ENCODE results near the gene NLGN1. TPM values are rescaled to one million over a fixed set of nuclear protein-coding genes. Genes with fewer than 3 reads are reported as not detected.

Gene NLGN1
- total and polyA plus RNA-seq, 4 experiments from 2014 or later, result not detected

GRCh38 chr3:173734895-173735294 lies 337.4 kb downstream of the NLGN1 start:
- H3K36me3 ChIP-seq (ENCODE audit: insufficient read depth, low read length), result no peaks in the 10 kb centered on the region
- Mint-ChIP-seq H3K9me3 (peaks cover 0 to 5% (median 0%) of the 10 kb centered on the region in 8 donors), H3K27me3 (no peaks in the 10 kb centered on the region), H3K27ac (no peak overlapping the region), H3K36me3 (no peaks in the 10 kb centered on the region), H3K4me1 (no peaks in the 10 kb centered on the region), H3K4me3 (no peak overlapping the region)
- H3K9me3 ChIP-seq (ENCODE audit: control insufficient read depth in 1 of 2, low read length in 2 of 2), result no peaks in the 10 kb centered on the region
- no peak overlapping the region for H3K27ac ChIP-seq (ENCODE audit: low read depth, low read length)
- no peaks in the 10 kb centered on the region for H3K27me3 ChIP-seq (ENCODE audit: insufficient read depth, low read length)
- intact Hi-C loops (cut with micrococcal nuclease), result no loop called here
- H3K4me3 ChIP-seq (ENCODE audit: low read length in 2 of 2), result no peak overlapping the region
- ChIA-PET CTCF (ENCODE audit: partially characterized antibody) (interaction anchor here (0.7 kb wide), 1 partner anchor 1439 kb away, joined by 5 read pairs; no protein-coding TSS in a partner anchor), POLR2A (ENCODE audit: partially characterized antibody) (no interaction called here)
- H3K4me1 ChIP-seq (ENCODE audit: insufficient read depth, low read length), result no peaks in the 10 kb centered on the region
- DNase-seq, result no peak

- peaks cover 0 to 5% (median 0%) of the 10 kb centered on the region in 8 donors for H3K9me3 Mint-ChIP-seq
- no peak overlapping the region for H3K4me3 ChIP-seq (ENCODE audit: low read length in 2 of 2)
- H3K27me3 Mint-ChIP-seq, result no peaks in the 10 kb centered on the region
- no peaks in the 10 kb centered on the region for H3K9me3 ChIP-seq (ENCODE audit: control insufficient read depth in 1 of 2, low read length in 2 of 2)
- H3K36me3 Mint-ChIP-seq, result no peaks in the 10 kb centered on the region
- no peak for DNase-seq
- no peaks in the 10 kb centered on the region for H3K27me3 ChIP-seq (ENCODE audit: insufficient read depth, low read length)
- H3K4me1 Mint-ChIP-seq, result no peaks in the 10 kb centered on the region
- ChIA-PET POLR2A (ENCODE audit: partially characterized antibody) (no interaction called here), CTCF (ENCODE audit: partially characterized antibody) (no interaction called here)
- intact Hi-C loops (cut with micrococcal nuclease), result no loop called here
- no peak overlapping the region for H3K27ac ChIP-seq (ENCODE audit: low read depth, low read length)
- no peak overlapping the region for H3K27ac Mint-ChIP-seq
- H3K4me1 ChIP-seq (ENCODE audit: insufficient read depth, low read length), result no peaks in the 10 kb centered on the region
- H3K4me3 Mint-ChIP-seq, result no peak overlapping the region
- no peaks in the 10 kb centered on the region for H3K36me3 ChIP-seq (ENCODE audit: insufficient read depth, low read length)
These were observed 338.3 kb downstream of the NLGN1 start for GRCh38 chr3:173735841-173736240.

GRCh38 chr3:173737167-173737808 lies 339.7 kb downstream of the NLGN1 start:
- no peak overlapping the region for H3K4me3 ChIP-seq (ENCODE audit: low read length in 2 of 2)
- H3K4me1 ChIP-seq (ENCODE audit: insufficient read depth, low read length), result no peaks in the 10 kb centered on the region
- no peak overlapping the region for H3K27ac ChIP-seq (ENCODE audit: low read depth, low read length)
- ChIA-PET CTCF (ENCODE audit: partially characterized antibody) (no interaction called here), POLR2A (ENCODE audit: partially characterized antibody) (no interaction called here)
- Mint-ChIP-seq H3K9me3 (peaks cover 0 to 5% (median 2%) of the 10 kb centered on the region in 8 donors), H3K27me3 (no peaks in the 10 kb centered on the region), H3K36me3 (no peaks in the 10 kb centered on the region), H3K4me1 (no peaks in the 10 kb centered on the region), H3K4me3 (no peak overlapping the region), H3K27ac (no peak overlapping the region)
- intact Hi-C loops (cut with micrococcal nuclease), result no loop called here
- H3K36me3 ChIP-seq (ENCODE audit: insufficient read depth, low read length), result no peaks in the 10 kb centered on the region
- H3K9me3 ChIP-seq (ENCODE audit: control insufficient read depth in 1 of 2, low read length in 2 of 2), result no peaks in the 10 kb centered on the region
- DNase-seq, result no peak
- no peaks in the 10 kb centered on the region for H3K27me3 ChIP-seq (ENCODE audit: insufficient read depth, low read length)

GRCh38 chr3:173739726-173740125 lies 342.2 kb downstream of the NLGN1 start:
- Histone ChIP-seq H3K4me3 (ENCODE audit: low read length in 2 of 2) (no peak overlapping the region), H3K4me1 (ENCODE audit: insufficient read depth, low read length) (no peaks in the 10 kb centered on the region), H3K9me3 (ENCODE audit: control insufficient read depth in 1 of 2, low read length in 2 of 2) (no peaks in the 10 kb centered on the region), H3K36me3 (ENCODE audit: insufficient read depth, low read length) (no peaks in the 10 kb centered on the region), H3K27me3 (ENCODE audit: insufficient read depth, low read length) (no peaks in the 10 kb centered on the region), H3K27ac (ENCODE audit: low read depth, low read length) (no peak overlapping the region)
- ChIA-PET POLR2A (ENCODE audit: partially characterized antibody) (no interaction called here), CTCF (ENCODE audit: partially characterized antibody) (no interaction called here)
- Mint-ChIP-seq H3K27ac (no peak overlapping the region), H3K27me3 (no peaks in the 10 kb centered on the region), H3K4me3 (no peak overlapping the region), H3K4me1 (no peaks in the 10 kb centered on the region), H3K9me3 (peaks cover 0 to 5% (median 2%) of the 10 kb centered on the region in 8 donors), H3K36me3 (no peaks in the 10 kb centered on the region)
- DNase-seq, result no peak
- intact Hi-C loops (cut with micrococcal nuclease), result no loop called here

GRCh38 chr3:173742491-173742890 lies 344.9 kb downstream of the NLGN1 start:
- no peaks in the 10 kb centered on the region for H3K27me3 Mint-ChIP-seq
- ChIA-PET CTCF (ENCODE audit: partially characterized antibody) (no interaction called here), POLR2A (ENCODE audit: partially characterized antibody) (no interaction called here)
- no peaks in the 10 kb centered on the region for H3K36me3 Mint-ChIP-seq
- no peak overlapping the region for H3K27ac Mint-ChIP-seq
- no peaks in the 10 kb centered on the region for H3K4me1 ChIP-seq (ENCODE audit: insufficient read depth, low read length)
- no peaks in the 10 kb centered on the region for H3K27me3 ChIP-seq (ENCODE audit: insufficient read depth, low read length)
- H3K9me3 ChIP-seq (ENCODE audit: control insufficient read depth in 1 of 2, low read length in 2 of 2), result no peaks in the 10 kb centered on the region
- no peaks in the 10 kb centered on the region for H3K4me1 Mint-ChIP-seq
- peaks cover 0 to 5% (median 0%) of the 10 kb centered on the region in 8 donors for H3K9me3 Mint-ChIP-seq
- H3K27ac ChIP-seq (ENCODE audit: low read depth, low read length), result no peak overlapping the region
- H3K4me3 ChIP-seq (ENCODE audit: low read length in 2 of 2), result no peak overlapping the region
- DNase-seq, result no peak
- H3K36me3 ChIP-seq (ENCODE audit: insufficient read depth, low read length), result no peaks in the 10 kb centered on the region
- intact Hi-C loops (cut with micrococcal nuclease), result no loop called here
- no peak overlapping the region for H3K4me3 Mint-ChIP-seq

- Mint-ChIP-seq H3K4me1 (no peaks in the 10 kb centered on the region), H3K27ac (no peak overlapping the region), H3K4me3 (no peak overlapping the region), H3K36me3 (no peaks in the 10 kb centered on the region), H3K9me3 (peaks cover 0 to 5% (median 0%) of the 10 kb centered on the region in 8 donors), H3K27me3 (no peaks in the 10 kb centered on the region)
- H3K9me3 ChIP-seq (ENCODE audit: control insufficient read depth in 1 of 2, low read length in 2 of 2), result no peaks in the 10 kb centered on the region
- DNase-seq, result no peak
- no peaks in the 10 kb centered on the region for H3K4me1 ChIP-seq (ENCODE audit: insufficient read depth, low read length)
- no peaks in the 10 kb centered on the region for H3K27me3 ChIP-seq (ENCODE audit: insufficient read depth, low read length)
- H3K36me3 ChIP-seq (ENCODE audit: insufficient read depth, low read length), result no peaks in the 10 kb centered on the region
- H3K4me3 ChIP-seq (ENCODE audit: low read length in 2 of 2), result no peak overlapping the region
- intact Hi-C loops (cut with micrococcal nuclease), result no loop called here
- H3K27ac ChIP-seq (ENCODE audit: low read depth, low read length), result no peak overlapping the region
- ChIA-PET CTCF (ENCODE audit: partially characterized antibody) (no interaction called here), POLR2A (ENCODE audit: partially characterized antibody) (no interaction called here)
These were observed 345.6 kb downstream of the NLGN1 start for GRCh38 chr3:173743111-173743510.

GRCh38 chr3:173743516-173743915 lies 346.0 kb downstream of the NLGN1 start:
- Mint-ChIP-seq H3K27ac (no peak overlapping the region), H3K9me3 (peaks cover 0 to 5% (median 0%) of the 10 kb centered on the region in 8 donors), H3K36me3 (no peaks in the 10 kb centered on the region), H3K27me3 (no peaks in the 10 kb centered on the region), H3K4me3 (no peak overlapping the region), H3K4me1 (no peaks in the 10 kb centered on the region)
- intact Hi-C loops (cut with micrococcal nuclease), result no loop called here
- ChIA-PET CTCF (ENCODE audit: partially characterized antibody) (no interaction called here), POLR2A (ENCODE audit: partially characterized antibody) (no interaction called here)
- Histone ChIP-seq H3K9me3 (ENCODE audit: control insufficient read depth in 1 of 2, low read length in 2 of 2) (no peaks in the 10 kb centered on the region), H3K36me3 (ENCODE audit: insufficient read depth, low read length) (no peaks in the 10 kb centered on the region), H3K4me1 (ENCODE audit: insufficient read depth, low read length) (no peaks in the 10 kb centered on the region), H3K4me3 (ENCODE audit: low read length in 2 of 2) (no peak overlapping the region), H3K27ac (ENCODE audit: low read depth, low read length) (no peak overlapping the region), H3K27me3 (ENCODE audit: insufficient read depth, low read length) (no peaks in the 10 kb centered on the region)
- no peak for DNase-seq

- no peaks in the 10 kb centered on the region for H3K36me3 ChIP-seq (ENCODE audit: insufficient read depth, low read length)
- Mint-ChIP-seq H3K9me3 (peaks cover 0 to 5% (median 0%) of the 10 kb centered on the region in 8 donors), H3K4me1 (no peaks in the 10 kb centered on the region), H3K4me3 (no peak overlapping the region), H3K27me3 (no peaks in the 10 kb centered on the region), H3K27ac (no peak overlapping the region), H3K36me3 (no peaks in the 10 kb centered on the region)
- H3K4me1 ChIP-seq (ENCODE audit: insufficient read depth, low read length), result no peaks in the 10 kb centered on the region
- DNase-seq, result no peak
- POLR2A ChIA-PET (ENCODE audit: partially characterized antibody), result no interaction called here
- intact Hi-C loops (cut with micrococcal nuclease), result no loop called here
- no peaks in the 10 kb centered on the region for H3K9me3 ChIP-seq (ENCODE audit: control insufficient read depth in 1 of 2, low read length in 2 of 2)
- H3K27ac ChIP-seq (ENCODE audit: low read depth, low read length), result no peak overlapping the region
- no peak overlapping the region for H3K4me3 ChIP-seq (ENCODE audit: low read length in 2 of 2)
- H3K27me3 ChIP-seq (ENCODE audit: insufficient read depth, low read length), result no peaks in the 10 kb centered on the region
- CTCF ChIA-PET (ENCODE audit: partially characterized antibody), result no interaction called here
These were observed 346.9 kb downstream of the NLGN1 start for GRCh38 chr3:173744479-173744878.
